CD4-positive, alpha-beta T cell treated with Interleukin-17A for 1 hour (primary cell): ENCODE data around the gene CACUL1.
"Not testable (repeated sequence)": the region's sequence is repeated elsewhere in the genome, so short reads cannot be mapped to it uniquely, and the experiment has no call there.

Source experiments
- DNase-seq: peaks from one replicate; pipeline ENCODE4 v3.0.0-alpha.2; 2020

The CACUL1 gene

GRCh38 chr10:118754556-118755423 is at the start of gene CACUL1:
Gene CACUL1 (minus strand): TSS chr10:118754970. CDS start chr10:118754762, 208 bp downstream.
- DNase-seq: peak; percentile 100

GRCh38 chr10:118804262-118804773 is 49.5 kb upstream of the CACUL1 start:
- DNase-seq: no peak

DNA sequence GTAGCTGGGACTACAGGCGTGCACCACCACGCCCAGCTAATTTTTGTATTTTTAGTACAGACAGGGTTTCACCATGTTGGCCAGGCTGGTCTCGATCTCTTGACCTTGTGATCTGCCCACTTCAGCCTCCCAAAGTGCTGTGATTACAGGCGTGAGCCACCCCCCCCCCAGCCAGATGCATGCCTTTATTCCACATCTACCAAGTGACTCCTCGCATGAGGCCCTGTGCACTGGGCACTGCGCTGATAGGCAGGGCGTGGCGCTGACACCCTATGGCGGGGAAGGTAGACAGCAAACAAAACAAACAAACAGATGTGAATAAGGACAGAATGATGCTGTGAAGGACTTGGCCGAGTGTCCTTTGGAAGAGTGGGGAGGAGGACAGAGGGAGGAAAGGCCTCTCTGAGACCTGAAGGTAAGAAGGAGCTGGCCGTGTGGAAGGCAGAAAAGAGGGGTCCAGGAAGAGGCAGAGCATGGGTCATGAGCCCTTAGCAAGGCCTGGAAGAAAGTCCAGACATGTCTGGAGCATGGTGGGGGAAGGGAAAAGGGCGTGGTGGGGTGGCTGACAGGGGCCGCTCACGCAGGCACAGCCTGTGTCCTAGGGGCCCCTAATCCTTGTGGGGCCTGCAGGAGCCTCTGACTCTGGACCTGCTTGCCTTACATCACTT is 47.5 kb upstream of the CACUL1 start:
- no peak for DNase-seq

- peak; percentile 18 for DNase-seq
Observed at GRCh38 chr10:118800920-118801319, 46.1 kb upstream of the CACUL1 start.

- no peak for DNase-seq
Observed at GRCh38 chr10:118799777-118800176, 45.0 kb upstream of the CACUL1 start.

DNA sequence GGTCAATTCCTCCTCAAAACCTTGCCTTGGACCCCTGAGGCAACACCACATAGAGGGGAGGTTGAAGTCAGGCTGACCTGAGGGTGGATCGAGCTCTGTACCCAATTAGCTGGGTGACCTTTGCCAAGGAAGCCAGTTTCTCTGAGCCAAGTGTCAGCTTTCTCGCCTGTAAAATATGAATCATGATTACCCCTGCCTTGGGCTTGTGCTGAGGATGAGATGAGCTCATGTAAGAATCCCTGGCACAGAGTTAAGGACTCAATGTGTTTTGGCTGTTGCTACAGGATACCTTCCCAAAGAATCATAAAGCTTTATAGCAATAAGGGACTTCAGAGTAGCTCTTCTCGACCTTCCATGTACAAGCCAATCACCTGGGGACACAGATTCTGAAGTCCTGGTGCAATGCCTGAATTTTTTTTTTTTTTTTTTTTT is 43.5 kb upstream of the CACUL1 start:
- DNase-seq: no peak

- not testable (repeated sequence) for DNase-seq
Observed at GRCh38 chr10:118794971-118795370, 40.2 kb upstream of the CACUL1 start.

GRCh38 chr10:118793545-118793944 is 38.8 kb upstream of the CACUL1 start:
- DNase-seq: peak; percentile 5

GRCh38 chr10:118792526-118792925 is 37.8 kb upstream of the CACUL1 start:
- DNase-seq: peak; percentile 26

GRCh38 chr10:118790058-118790457 is 35.3 kb upstream of the CACUL1 start:
- DNase-seq: no peak

DNA sequence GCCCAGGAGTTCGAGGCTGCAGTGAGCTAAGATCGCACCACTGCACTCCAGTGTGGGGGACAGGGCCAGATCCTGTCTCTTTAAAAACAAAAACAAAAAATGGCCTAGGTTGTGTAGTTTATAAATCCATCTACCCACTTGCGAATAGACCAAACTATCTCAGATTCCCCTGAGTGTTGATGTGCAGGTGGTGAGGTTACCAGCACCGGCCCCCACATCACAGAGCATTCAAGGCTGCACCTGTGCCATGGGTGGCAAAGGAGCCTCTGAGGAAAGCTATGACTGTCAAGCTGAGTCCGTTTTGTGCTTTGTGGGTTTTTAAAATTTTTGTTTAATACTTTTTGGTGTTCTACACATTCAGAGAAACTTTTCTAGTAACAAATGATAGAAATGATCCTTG is 30.8 kb upstream of the CACUL1 start:
- DNase-seq: no peak

DNA sequence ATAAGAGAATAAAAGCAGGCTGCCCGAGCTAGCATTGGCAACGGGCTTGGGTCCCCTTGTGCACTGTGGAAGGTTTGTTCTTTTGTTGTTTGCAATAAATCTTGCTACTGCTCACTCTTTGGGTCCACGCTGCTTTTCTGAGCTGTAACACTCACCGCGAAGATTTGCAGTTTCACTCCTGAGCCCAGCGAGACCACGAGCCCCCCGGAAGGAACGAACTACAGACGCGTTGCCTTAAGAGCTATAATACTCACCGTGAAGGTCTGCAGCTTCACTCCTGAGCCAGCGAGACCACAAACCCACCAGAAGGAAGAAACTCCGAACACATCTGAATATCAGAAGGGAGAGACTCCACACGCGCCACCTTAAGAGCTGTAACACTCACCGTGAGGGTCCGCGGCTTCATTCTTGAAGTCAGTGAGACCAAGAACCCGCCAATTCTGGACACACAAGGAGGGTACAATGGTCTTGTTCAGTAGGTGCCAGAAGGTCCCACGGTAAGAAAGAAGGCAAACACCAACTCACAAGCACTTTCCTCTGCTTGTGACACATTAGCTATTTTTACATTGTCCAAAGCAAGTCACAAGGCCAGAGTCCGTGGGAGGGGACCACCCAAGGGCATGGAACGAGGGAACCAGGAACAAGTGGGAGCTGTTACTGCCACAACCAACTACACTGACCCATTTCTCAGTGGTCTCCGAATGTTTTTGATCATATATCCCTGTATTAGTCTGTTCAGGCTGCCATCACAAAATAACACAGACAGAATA is 29.2 kb upstream of the CACUL1 start:
- no peak for DNase-seq

DNA sequence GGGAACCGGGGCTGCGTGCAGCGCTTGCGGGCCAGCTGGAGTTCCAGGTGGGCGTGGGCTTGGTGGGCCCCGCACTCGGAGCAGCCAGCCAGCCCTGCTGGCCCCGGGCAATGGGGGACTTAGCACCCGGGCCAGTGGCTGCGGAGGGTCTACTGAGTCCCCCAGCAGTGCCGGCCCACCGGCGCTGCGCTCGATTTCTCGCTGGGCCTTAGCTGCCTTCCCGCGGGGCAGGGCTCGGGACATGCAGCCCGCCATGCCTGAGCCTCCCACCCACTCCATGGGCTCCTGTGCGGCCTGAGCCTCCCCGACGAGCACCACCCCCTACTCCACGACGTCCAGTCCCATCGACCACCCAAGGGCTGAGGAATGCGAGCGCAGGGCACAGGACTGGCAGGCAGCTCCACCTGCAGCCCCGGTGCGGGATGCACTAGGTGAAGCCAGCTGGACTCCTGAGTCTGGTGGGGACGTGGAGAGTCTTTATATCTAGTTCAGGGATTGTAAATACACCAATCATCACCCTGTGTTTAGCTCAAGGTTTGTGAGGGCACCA is 28.2 kb upstream of the CACUL1 start:
- not testable (repeated sequence) for DNase-seq

- no peak for DNase-seq
Observed at GRCh38 chr10:118781541-118781940, 26.8 kb upstream of the CACUL1 start.

DNA sequence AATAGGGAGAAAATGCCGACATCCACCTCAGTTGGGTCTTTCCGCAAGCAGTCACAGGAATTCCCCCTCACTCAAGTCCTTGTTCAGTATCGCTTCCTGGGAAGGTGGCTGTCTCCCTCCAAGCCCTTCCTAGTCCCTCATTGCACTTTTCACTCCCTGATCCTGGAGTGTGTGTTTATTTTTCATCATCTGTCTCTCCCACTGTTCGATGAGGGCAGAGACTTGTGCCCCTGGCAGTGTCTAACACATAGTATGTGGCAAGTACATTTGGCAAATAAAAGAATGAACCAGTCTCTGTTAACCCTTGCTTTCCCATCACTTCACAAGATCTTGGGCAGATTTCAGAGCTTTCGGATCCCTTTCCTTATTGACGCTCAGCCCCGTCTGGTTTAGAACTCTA is 24.0 kb upstream of the CACUL1 start:
- no peak for DNase-seq

- DNase-seq: no peak
Observed at GRCh38 chr10:118776960-118777359, 22.2 kb upstream of the CACUL1 start.

DNA sequence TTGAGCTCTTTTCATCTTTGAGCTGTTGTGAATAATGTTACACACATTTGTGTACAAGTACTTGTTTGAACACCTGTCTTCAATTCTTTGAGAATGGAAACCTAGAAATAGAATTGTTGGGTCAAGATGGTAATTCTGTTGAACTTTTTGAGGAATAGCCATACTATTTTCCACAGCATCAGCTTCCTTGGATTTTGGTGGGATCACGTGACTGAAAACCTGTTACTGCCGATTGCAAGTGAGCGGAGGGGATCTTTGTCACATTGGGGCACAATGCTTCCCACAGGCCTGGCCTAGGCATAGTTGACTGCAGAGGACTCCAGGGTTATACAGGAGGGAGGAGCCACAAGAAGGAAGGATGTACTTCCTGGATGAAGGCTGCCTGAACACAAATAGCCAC is 21.3 kb upstream of the CACUL1 start:
- DNase-seq: no peak

DNA sequence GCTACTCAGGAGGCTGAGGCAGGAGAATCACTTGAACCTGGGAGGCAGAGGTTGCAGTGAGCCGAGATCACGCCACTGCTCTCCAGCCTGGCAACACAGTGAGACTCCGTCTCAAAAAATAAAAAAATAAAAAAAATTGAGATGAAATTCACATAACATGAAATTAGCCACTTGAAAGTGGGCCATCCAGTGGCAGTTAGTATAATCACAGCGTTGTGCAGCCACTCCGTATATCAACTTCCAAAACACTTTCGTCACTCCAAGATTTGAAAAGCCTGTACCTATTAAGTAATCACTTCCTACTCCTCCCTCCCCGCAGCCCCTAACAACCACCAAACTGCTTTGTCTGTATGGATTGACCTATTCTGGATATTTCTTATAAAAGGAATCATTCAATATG is 20.7 kb upstream of the CACUL1 start:
- DNase-seq: no peak

DNA sequence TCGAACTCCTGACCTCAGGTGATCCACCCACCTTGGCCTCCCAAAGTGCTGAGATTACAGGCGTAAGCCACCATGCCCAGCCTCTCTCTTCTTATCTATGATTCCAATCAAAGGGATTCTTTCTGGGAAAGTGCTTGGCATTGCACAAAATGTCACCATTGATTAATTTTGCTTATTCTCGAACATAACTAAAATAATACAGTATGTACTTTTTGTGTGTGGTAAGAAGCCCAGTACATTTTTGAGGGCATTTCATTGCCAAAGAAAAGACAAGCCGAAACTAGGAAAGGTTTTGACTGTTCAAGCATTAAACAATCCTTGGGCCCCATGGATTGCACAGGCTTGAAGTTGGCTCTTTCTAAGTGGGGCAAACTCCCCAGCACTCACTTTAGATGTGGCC is 18.3 kb upstream of the CACUL1 start:
- no peak for DNase-seq

- no peak for DNase-seq
Observed at GRCh38 chr10:118771976-118772375, 17.2 kb upstream of the CACUL1 start.

- DNase-seq: no peak
Observed at GRCh38 chr10:118769898-118770600, 15.3 kb upstream of the CACUL1 start.
